HFF-Myc (cell line): ENCODE measurements around the gene NLK.
"Not testable (repeated sequence)": the region's sequence is repeated elsewhere in the genome, so short reads cannot be mapped to it uniquely, and the experiment has no call there.

Experiments
- DNase-seq: peaks from one replicate; pipeline ENCODE4 v3.0.0-alpha.2; 2011; ENCODE audit warnings: low read depth; ENCODE audit errors: extremely low read depth
- H3K4me3 ChIP-seq: replicated peaks from 2 replicates; pipeline ENCODE4 v1.5.1; 2011; ENCODE audit warnings: low read depth, mild to moderate bottlenecking, control low read depth, low read length
- TF ChIP-seq, protein P1 (sequence below): IDR thresholded peaks from 2 replicates; pipeline ENCODE4 v1.5.1; 2012; ENCODE audit warnings: mild to moderate bottlenecking, low read depth, low read length, control low read depth; ENCODE audit errors: missing control alignments

The NLK gene

GRCh38 chr17:28239271-28239624 lies 196.8 kb downstream of the NLK start:
- DNase-seq = no peak
- no peak overlapping the region for H3K4me3 ChIP-seq
- TF ChIP-seq, protein P1, sequence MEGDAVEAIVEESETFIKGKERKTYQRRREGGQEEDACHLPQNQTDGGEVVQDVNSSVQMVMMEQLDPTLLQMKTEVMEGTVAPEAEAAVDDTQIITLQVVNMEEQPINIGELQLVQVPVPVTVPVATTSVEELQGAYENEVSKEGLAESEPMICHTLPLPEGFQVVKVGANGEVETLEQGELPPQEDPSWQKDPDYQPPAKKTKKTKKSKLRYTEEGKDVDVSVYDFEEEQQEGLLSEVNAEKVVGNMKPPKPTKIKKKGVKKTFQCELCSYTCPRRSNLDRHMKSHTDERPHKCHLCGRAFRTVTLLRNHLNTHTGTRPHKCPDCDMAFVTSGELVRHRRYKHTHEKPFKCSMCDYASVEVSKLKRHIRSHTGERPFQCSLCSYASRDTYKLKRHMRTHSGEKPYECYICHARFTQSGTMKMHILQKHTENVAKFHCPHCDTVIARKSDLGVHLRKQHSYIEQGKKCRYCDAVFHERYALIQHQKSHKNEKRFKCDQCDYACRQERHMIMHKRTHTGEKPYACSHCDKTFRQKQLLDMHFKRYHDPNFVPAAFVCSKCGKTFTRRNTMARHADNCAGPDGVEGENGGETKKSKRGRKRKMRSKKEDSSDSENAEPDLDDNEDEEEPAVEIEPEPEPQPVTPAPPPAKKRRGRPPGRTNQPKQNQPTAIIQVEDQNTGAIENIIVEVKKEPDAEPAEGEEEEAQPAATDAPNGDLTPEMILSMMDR = no peak

DNA sequence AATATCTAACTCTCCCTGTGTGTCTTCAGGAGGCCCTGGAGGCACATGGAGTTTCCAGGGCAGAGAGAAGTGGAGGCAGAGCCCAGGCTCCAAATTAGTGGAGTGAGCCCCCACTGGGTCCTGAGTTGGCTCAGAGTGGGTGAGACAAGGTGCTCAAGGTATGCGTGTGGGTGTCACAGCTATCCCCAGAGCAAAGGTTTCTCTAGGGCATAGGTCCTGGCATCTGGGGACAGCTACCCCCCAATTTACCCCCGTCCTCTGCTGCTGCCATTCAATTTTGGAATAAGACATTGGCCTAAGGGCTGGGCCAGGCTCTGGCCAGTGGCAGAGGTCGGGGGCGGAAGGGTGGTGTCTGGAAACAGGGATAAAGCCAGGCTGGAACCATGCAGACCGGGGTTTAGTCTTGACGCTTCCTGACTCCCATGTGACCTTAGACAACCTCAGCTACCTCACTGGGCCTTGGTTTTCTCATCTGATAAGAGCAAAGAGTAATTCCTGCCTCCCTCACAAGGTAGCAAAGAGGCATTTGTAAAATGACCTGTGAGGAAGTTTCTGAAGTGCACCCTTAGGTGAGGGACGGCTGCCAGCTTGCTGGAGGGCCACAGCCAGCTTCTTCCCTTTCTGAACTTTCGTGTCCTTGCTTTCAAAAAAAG lies 198.3 kb downstream of the NLK start:
- TF ChIP-seq, protein P1 = no peak

GRCh38 chr17:28242791-28243190 lies 200.3 kb downstream of the NLK start:
- DNase-seq = no peak
- TF ChIP-seq, protein P1 = no peak
- no peak overlapping the region for H3K4me3 ChIP-seq

More for the DNA sequence above, 198.3 kb downstream of the NLK start:
- H3K4me3 ChIP-seq = no peak overlapping the region
- no peak for DNase-seq

GRCh38 chr17:28243268-28243667 lies 200.8 kb downstream of the NLK start:
- not testable (repeated sequence) for H3K4me3 ChIP-seq, DNase-seq

DNA sequence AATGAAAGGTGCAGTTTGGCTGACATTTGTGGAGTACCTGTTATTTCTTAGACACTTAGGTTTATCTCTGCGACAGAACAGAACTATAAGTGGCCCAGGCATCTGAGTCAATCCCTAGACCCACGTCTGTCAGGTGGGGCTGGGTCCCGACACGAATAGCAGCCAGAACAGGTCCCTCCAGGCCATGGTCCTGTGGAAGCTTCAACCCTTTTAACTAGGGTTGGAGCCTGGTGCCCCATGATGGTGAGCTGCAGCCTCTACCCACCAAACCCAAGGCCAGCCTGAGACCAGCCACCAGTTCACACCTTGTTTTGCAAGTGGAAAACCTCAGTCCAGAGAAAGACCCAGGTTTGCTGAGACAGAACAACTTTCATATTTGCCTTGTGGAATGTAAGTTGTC lies 202.0 kb downstream of the NLK start:
- TF ChIP-seq, protein P1 = no peak
- DNase-seq = no peak
- no peak overlapping the region for H3K4me3 ChIP-seq
